Hematopoietic multipotent progenitor cell (in vitro differentiated cells): Measurements from ENCODE around the gene LRRC8E. TPM values are rescaled to one million over a fixed set of nuclear protein-coding genes. Genes with fewer than 3 reads are reported as not detected.

Experiments used
- DNase-seq, 3 donors: peaks; one replicate each; pipeline ENCODE4 v3.0.0-alpha.2; 2011 to 2015; ENCODE audit warnings: low read depth in 2 of 3, low spot score in 2 of 3
- total RNA-seq: library from RNA; depleted of rRNA; stranded (reverse); fragments of >200 nt; gene quantifications from one replicate; pipeline ENCODE4 v1.2.3, GENCODE V29; 2012

The LRRC8E gene
- total RNA-seq, 1 donor = 0.27 TPM

- peak; percentile 80 to 95 (median 87) for DNase-seq
Observed at GRCh38 chr19:7944177-7944761, 56.0 kb downstream of the LRRC8E start.

- DNase-seq = no peak
Observed at GRCh38 chr19:7947939-7948338, 59.6 kb downstream of the LRRC8E start.

Other genes with a start within 250 kb of the LRRC8E start
- 0.54 TPM for gene RETN, start 219.5 kb upstream of the LRRC8E start, total RNA-seq
- 0.27 TPM for gene MCEMP1, start 211.4 kb upstream of the LRRC8E start, total RNA-seq
- gene TRAPPC5, start 207.7 kb upstream of the LRRC8E start, total RNA-seq = 52.0 TPM
- 2.7 TPM for gene FCER2, start 186.4 kb upstream of the LRRC8E start, total RNA-seq
- gene CLEC4G, start 156.4 kb upstream of the LRRC8E start, total RNA-seq = under 0.01 TPM
- not detected for gene CD209, start 141.0 kb upstream of the LRRC8E start, total RNA-seq
- under 0.01 TPM for gene CLEC4M, start 125.3 kb upstream of the LRRC8E start, total RNA-seq
- 18.6 TPM for gene EVI5L, start 58.3 kb upstream of the LRRC8E start, total RNA-seq
- under 0.01 TPM for gene PRR36, start 14.1 kb upstream of the LRRC8E start, total RNA-seq
- 21.5 TPM for gene MAP2K7, start 15.4 kb downstream of the LRRC8E start, total RNA-seq
- gene TGFBR3L, start 26.3 kb downstream of the LRRC8E start, total RNA-seq = not detected
- gene SNAPC2, start 31.8 kb downstream of the LRRC8E start, total RNA-seq = 11.3 TPM
- gene CTXN1, start 37.6 kb downstream of the LRRC8E start, total RNA-seq = 1.9 TPM
- 44.7 TPM for gene TIMM44, start 55.2 kb downstream of the LRRC8E start, total RNA-seq
- 44.4 TPM for gene ELAVL1, start 117.1 kb downstream of the LRRC8E start, total RNA-seq
- 0.27 TPM for gene CCL25, start 164.2 kb downstream of the LRRC8E start, total RNA-seq